Mesothelial cell of epicardium (in vitro differentiated cells): ENCODE data around the gene DDIT4. TPM values are rescaled to one million over a fixed set of nuclear protein-coding genes. Genes with fewer than 3 reads are reported as not detected.

Experiments used
- DNase-seq, 2 experiments: peaks; one replicate each; pipeline ENCODE4 v3.0.0; 2021; ENCODE audit warnings: low spot score in 2 of 2; ENCODE audit not compliant: unreplicated experiment in 2 of 2
- H3K27ac Mint-ChIP-seq: 2 replicates; pipeline ENCODE4 v1.8.0; 2021; ENCODE audit warnings: mixed read lengths
- H3K27me3 Mint-ChIP-seq: 2 replicates; pipeline ENCODE4 v1.8.0; 2021; ENCODE audit warnings: low read depth, mixed read lengths
- H3K36me3 Mint-ChIP-seq: 2 replicates; pipeline ENCODE4 v1.8.0; 2021; ENCODE audit warnings: mixed read lengths
- H3K4me1 Mint-ChIP-seq: 2 replicates; pipeline ENCODE4 v1.8.0; 2021; ENCODE audit warnings: mixed read lengths
- H3K4me3 Mint-ChIP-seq: 2 replicates; pipeline ENCODE4 v1.8.0; 2021; ENCODE audit warnings: mild to moderate bottlenecking, moderate library complexity, mixed read lengths
- H3K9me3 Mint-ChIP-seq: 2 replicates; pipeline ENCODE4 v1.8.0; 2021; ENCODE audit warnings: mixed read lengths
- CTCF ChIP-seq: fragments of 200-600 bp; sonication (generic); IDR thresholded peaks from one replicate; pipeline ENCODE4 v1.5.0; 2021; ENCODE audit warnings: antibody characterized with exemption; ENCODE audit not compliant: unreplicated experiment
- total RNA-seq: library from RNA; stranded (reverse); gene quantifications from 3 replicates; pipeline ENCODE4 v1.2.1, GENCODE V29; 2021

The DDIT4 gene
- total RNA-seq, 1 donor from 2014 or later, result 61.9 TPM

- TF ChIP-seq CTCF, result no peak
- no peak for DNase-seq
- no peaks in the 10 kb centered on the region for H3K27me3 Mint-ChIP-seq
- peaks cover 27% of the 10 kb centered on the region for H3K4me1 Mint-ChIP-seq
- no peak overlapping the region for H3K4me3 Mint-ChIP-seq
- peaks cover 16% of the 10 kb centered on the region for H3K36me3 Mint-ChIP-seq
- H3K9me3 Mint-ChIP-seq, result no peaks in the 10 kb centered on the region
- peak overlapping the region; percentile 2 for H3K27ac Mint-ChIP-seq
Observed at GRCh38 chr10:72239409-72239808, 34.3 kb upstream of the DDIT4 start.

GRCh38 chr10:72240371-72240770 lies 33.4 kb upstream of the DDIT4 start:
- Mint-ChIP-seq H3K4me3 (no peak overlapping the region), H3K27me3 (no peaks in the 10 kb centered on the region), H3K36me3 (peaks cover 12% of the 10 kb centered on the region), H3K4me1 (peaks cover 36% of the 10 kb centered on the region), H3K27ac (no peak overlapping the region), H3K9me3 (no peaks in the 10 kb centered on the region)
- DNase-seq, result no peak
- no peak for TF ChIP-seq CTCF

GRCh38 chr10:72241691-72242252 lies 32.0 kb upstream of the DDIT4 start:
- Mint-ChIP-seq H3K9me3 (no peaks in the 10 kb centered on the region), H3K4me1 (peaks cover 47% of the 10 kb centered on the region), H3K36me3 (peaks cover 4% of the 10 kb centered on the region), H3K27ac (peak overlapping the region; percentile 80), H3K27me3 (no peaks in the 10 kb centered on the region), H3K4me3 (no peak overlapping the region)
- no peak for DNase-seq
- no peak for TF ChIP-seq CTCF

- Mint-ChIP-seq H3K36me3 (no peaks in the 10 kb centered on the region), H3K4me3 (no peak overlapping the region)
Observed at GRCh38 chr10:72242675-72243074, 31.0 kb upstream of the DDIT4 start.

GRCh38 chr10:72243822-72244437 lies 29.8 kb upstream of the DDIT4 start:
- peak; percentile 20 for TF ChIP-seq CTCF
- Mint-ChIP-seq H3K36me3 (no peaks in the 10 kb centered on the region), H3K27me3 (no peaks in the 10 kb centered on the region), H3K4me1 (peaks cover 65% of the 10 kb centered on the region), H3K4me3 (no peak overlapping the region), H3K27ac (peak overlapping the region; percentile 93), H3K9me3 (no peaks in the 10 kb centered on the region)
- peak in 1 of 2 experiments; percentile 55 for DNase-seq

More at GRCh38 chr10:72242675-72243074, 31.0 kb upstream of the DDIT4 start:
- peaks cover 53% of the 10 kb centered on the region for H3K4me1 Mint-ChIP-seq
- no peak for TF ChIP-seq CTCF
- no peak for DNase-seq
- H3K9me3 Mint-ChIP-seq, result no peaks in the 10 kb centered on the region
- peak overlapping the region; percentile 93 for H3K27ac Mint-ChIP-seq
- no peaks in the 10 kb centered on the region for H3K27me3 Mint-ChIP-seq
